K562 (cell line): ENCODE measurements around the gene CMIP. TPM values are rescaled to one million over a fixed set of nuclear protein-coding genes. Genes with fewer than 3 reads are reported as not detected.

Experiments used
- ATAC-seq: fragments of 200-7000 bp; cut with Tn5 transposase; 3 replicates; pipeline ENCODE4 v1.9.1; 2020; ENCODE audit warnings: moderate library complexity
- BruUV-seq: library from RNA; stranded (reverse); fragments of 400-500 nt; replicated peaks from 2 replicates; lab custom pipeline; 2021; lab: Mats Ljungman, UMichigan
- CTCF ChIA-PET: fragments of 300-600 bp; formaldehyde crosslinking; extraction: SDS; loops from one replicate; lab custom pipeline; 2021; ENCODE audit warnings: low intra/inter-chr PET ratio; lab: Yijun Ruan, JAX
- POLR2A ChIA-PET: fragments of 300-600, 350-650 bp; sonication (Branson Sonifier 250); formaldehyde crosslinking; extraction: SDS; loops from one replicate; lab custom pipeline; 2021; ENCODE audit warnings: antibody characterized with exemption, inconsistent platforms; lab: Yijun Ruan, JAX
- DNase-seq, 4 experiments: peaks; one replicate each; pipeline versions ENCODE4 v3.0.0 to v3.0.0-alpha.2; 2011 to 2018; ENCODE audit warnings: low spot score in 3 of 4, mixed read lengths in 3 of 4; ENCODE audit errors: extremely low read depth in 1 of 4
- FAIRE-seq: peaks from 2 replicates; lab custom pipeline; 2011; peaks lifted over from hg19 to GRCh38; lab: Jason Lieb, UNC
- H2AFZ ChIP-seq: 2 replicates; pipeline ENCODE4 v1.6.0; 2011; ENCODE audit warnings: low read depth, low read length, control low read depth, inconsistent platforms
- H3K27ac ChIP-seq: fragments of 200-600 bp; 3 replicates; pipeline ENCODE4 v1.8.0; 2011; ENCODE audit warnings: low read depth, mild to moderate bottlenecking, control low read depth, inconsistent platforms, low read length, moderate library complexity, mixed read lengths; ENCODE audit errors: extremely low read depth
- H3K27me3 ChIP-seq, 2 experiments: fragments of 300-600 bp in 1 of 2; 2 replicates in 1 of 2; 3 replicates in 1 of 2; pipeline versions ENCODE4 v1.6.0 to v1.8.0; 2011; ENCODE audit warnings: inconsistent platforms in 2 of 2, low read length in 2 of 2, mild to moderate bottlenecking in 1 of 2, mixed read lengths in 1 of 2, moderate library complexity in 1 of 2; ENCODE audit not compliant: control insufficient read depth in 2 of 2, insufficient read depth in 2 of 2
- H3K36me3 ChIP-seq: fragments of 300-600 bp; 3 replicates; pipeline ENCODE4 v1.8.0; 2011; ENCODE audit warnings: mild to moderate bottlenecking, low read length, inconsistent platforms; ENCODE audit not compliant: control insufficient read depth, insufficient read depth
- H3K4me1 ChIP-seq, 2 experiments: fragments of 200-600 bp in 1 of 2; replicated peaks in 1 of 2; 2 replicates in 1 of 2; 3 replicates in 1 of 2; pipeline versions ENCODE4 v1.5.1 to v1.8.0; 2011; ENCODE audit warnings: inconsistent platforms in 2 of 2, low read length in 2 of 2, mild to moderate bottlenecking in 1 of 2, mixed read lengths in 1 of 2, moderate library complexity in 1 of 2; ENCODE audit not compliant: control insufficient read depth in 2 of 2, insufficient read depth in 2 of 2
- H3K4me2 ChIP-seq: 2 replicates; pipeline ENCODE4 v1.6.1; 2011; ENCODE audit warnings: low read length, control low read depth, inconsistent platforms, mixed read lengths; ENCODE audit not compliant: insufficient read depth
- H3K4me3 ChIP-seq: fragments of 200-600 bp; sonication (generic), shearing (Covaris generic); 2 replicates; pipeline ENCODE4 v1.5.1; 2016; ENCODE audit warnings: control low read depth, inconsistent platforms
- H3K79me2 ChIP-seq: fragments of 200-600 bp; 3 replicates; pipeline ENCODE4 v1.8.0; 2011; ENCODE audit warnings: low read length, inconsistent platforms; ENCODE audit not compliant: control insufficient read depth, insufficient read depth
- H3K9ac ChIP-seq, 2 experiments: 2 replicates each; pipeline versions ENCODE4 v1.6.0 to v1.6.1; 2011; ENCODE audit warnings: low read depth in 2 of 2, low read length in 2 of 2, control low read depth in 1 of 2, inconsistent platforms in 1 of 2, mild to moderate bottlenecking in 1 of 2, mixed read lengths in 1 of 2; ENCODE audit not compliant: insufficient read depth in 1 of 2
- H3K9me1 ChIP-seq: one replicate; pipeline ENCODE4 v1.6.0; 2011; ENCODE audit warnings: inconsistent platforms, mild to moderate bottlenecking, low read length, moderate library complexity; ENCODE audit not compliant: control insufficient read depth, insufficient read depth
- H3K9me3 ChIP-seq: replicated peaks from 2 replicates; pipeline ENCODE4 v1.5.1; 2011; ENCODE audit warnings: low read depth, low read length, inconsistent platforms; ENCODE audit not compliant: control insufficient read depth, insufficient read depth
- H4K20me1 ChIP-seq: replicated peaks from 2 replicates; pipeline ENCODE4 v1.6.1; 2011; ENCODE audit warnings: low read length, inconsistent platforms, mixed read lengths; ENCODE audit not compliant: control insufficient read depth, insufficient read depth
- CEBPG ChIP-seq, 3 experiments: fragments of 200-800 bp in 1 of 3; sonication (Bioruptor generic) in 1 of 3; sonication (generic) in 1 of 3; formaldehyde crosslinking in 1 of 3; IDR thresholded peaks in 2 of 3; conservative IDR thresholded peaks in 1 of 3; 2 replicates each; pipeline versions ENCODE4 v1.6.1 to v1.8.0; 2016 to 2022; ENCODE audit warnings: missing compliant biosample characterization in 2 of 3, missing genetic modification characterization in 2 of 3, mild to moderate bottlenecking in 1 of 3, missing genetic modification reagents in 1 of 3
- DACH1 ChIP-seq: fragments of 450-650 bp; IDR thresholded peaks from 2 replicates; pipeline ENCODE4 v1.6.1; 2018; ENCODE audit not compliant: partially characterized antibody
- ETV1 ChIP-seq: fragments of 450-650 bp; conservative IDR thresholded peaks from 2 replicates; pipeline ENCODE4 v1.6.1; 2016; ENCODE audit warnings: missing genetic modification characterization, control low read depth, low read depth, missing compliant biosample characterization
- EWSR1 ChIP-seq: fragments of 450-650 bp; IDR thresholded peaks from 2 replicates; pipeline ENCODE4 v1.6.1; 2018; ENCODE audit warnings: borderline replicate concordance, mild to moderate bottlenecking, low read depth, moderate library complexity; ENCODE audit not compliant: partially characterized antibody
- GABPA ChIP-seq: fragments of 200-800 bp; sonication (Bioruptor generic); conservative IDR thresholded peaks from 2 replicates; pipeline ENCODE4 v1.6.1; 2016; ENCODE audit warnings: low read depth, missing genetic modification characterization, missing compliant biosample characterization
- GATAD2B ChIP-seq: fragments of 450-650 bp; IDR thresholded peaks from 2 replicates; pipeline ENCODE4 v1.6.1; 2017; ENCODE audit warnings: mild to moderate bottlenecking, borderline replicate concordance
- L3MBTL2 ChIP-seq: fragments of 450-650 bp; IDR thresholded peaks from 2 replicates; pipeline ENCODE4 v1.6.1; 2016; ENCODE audit warnings: mild to moderate bottlenecking, moderate library complexity
- POLR3A ChIP-seq: IDR thresholded peaks from 2 replicates; pipeline ENCODE4 v1.6.1; 2011; ENCODE audit warnings: borderline replicate concordance, mild to moderate bottlenecking, moderate library complexity; ENCODE audit not compliant: insufficient read length, insufficient read depth; ENCODE audit errors: extremely low read depth
- PTTG1 ChIP-seq: fragments of 450-650 bp; IDR thresholded peaks from 2 replicates; pipeline ENCODE4 v1.6.1; 2016; ENCODE audit warnings: low read depth, mild to moderate bottlenecking, missing genetic modification characterization, missing compliant biosample characterization
- RFX1 ChIP-seq: fragments of 450-650 bp; IDR thresholded peaks from 2 replicates; pipeline ENCODE4 v1.6.1; 2016; ENCODE audit warnings: mild to moderate bottlenecking, moderate library complexity
- SPI1 ChIP-seq: IDR thresholded peaks from 2 replicates; pipeline ENCODE4 v1.6.1; 2011; ENCODE audit warnings: low read depth, low read length, control low read depth, borderline replicate concordance
- SUPT5H ChIP-seq: fragments of 450-650 bp; IDR thresholded peaks from 2 replicates; pipeline ENCODE4 v1.6.1; 2016
- USF2 ChIP-seq: sonication (generic); formaldehyde crosslinking; IDR thresholded peaks from 2 replicates; pipeline ENCODE4 v1.5.0; 2020; ENCODE audit warnings: missing genetic modification reagents
- ZBTB17 ChIP-seq: fragments of 450-650 bp; formaldehyde crosslinking; IDR thresholded peaks from 2 replicates; pipeline ENCODE4 v1.4.0; 2020; ENCODE audit warnings: mild to moderate bottlenecking
- ZEB2 ChIP-seq: fragments of 450-650 bp; IDR thresholded peaks from 2 replicates; pipeline ENCODE4 v1.6.1; 2016
- WGBS: fragments of 100-300 bp; shearing (Covaris generic); methylation state at CpG from one replicate; pipeline ENCODE4 v1.1.6; 2016; ENCODE audit warnings: low coverage, mixed read lengths; ENCODE audit not compliant: insufficient coverage; ENCODE audit errors: missing lambda C conversion rate; 5-methylcytosine and 5-hydroxymethylcytosine counted together
- in situ Hi-C: fragments of 300-500 bp; cut with MboI; formaldehyde crosslinking; loops from 4 replicates; pipeline ENCODE4 v1.15.0; 2018; ENCODE audit warnings: inconsistent platforms, mixed read lengths
- intact Hi-C: fragments of 100-400 bp; cut with micrococcal nuclease; formaldehyde crosslinking; loops from 2 replicates; pipeline ENCODE4 v1.14.2; 2022
- polyA plus RNA-seq, 8 experiments: library from polyadenylated mRNA; depleted of rRNA in 4 of 8; stranded (reverse) in 5 of 8; unstranded in 3 of 8; fragments of >200 nt; fragmentation: Nextera tagmentation in 2 of 8; fragmentation: Illumina TruSeq in 1 of 8; extraction: Ambion mirVana in 2 of 8; extraction: Trizol in 1 of 8; gene quantifications; 2 replicates each; pipeline versions ENCODE4 v1.2.1 to v1.2.3, GENCODE V29; 2011 to 2014; ENCODE audit warnings: inconsistent platforms in 1 of 8, missing spikeins in 1 of 8
- total RNA-seq, 7 experiments: library from RNA; depleted of rRNA in 6 of 7; stranded (reverse); fragments of >200 nt in 6 of 7; fragmentation: Illumina TruSeq in 2 of 7; extraction: Trizol in 2 of 7; gene quantifications; 2 replicates each; pipeline versions ENCODE4 v1.2.1 to v1.2.3, GENCODE V29; 2011 to 2021; ENCODE audit warnings: low replicate concordance in 1 of 7

Gene CMIP
- total and polyA plus RNA-seq, 9 of the 15 experiments (the other 6 are each of a cell fraction or from before 2014, with no cell fraction given): 0.94 to 82.5 (median 10.3) TPM

GRCh38 chr16:81424771-81425170 lies 19.8 kb upstream of the CMIP start:
- intact Hi-C loops: no loop called here
- ATAC-seq: peak; percentile 51
- Histone ChIP-seq H3K36me3 (no peaks in the 10 kb centered on the region), H2AFZ (peak overlapping the region; percentile 43), H3K4me3 (no peak overlapping the region), H3K9me3 (no peaks in the 10 kb centered on the region), H3K9me1 (no peaks in the 10 kb centered on the region), H3K27me3 (0 out of 5 replicates have a peak, but pooled peaks cover 0 to 7% of the 10 kb centered on the region in 2 experiments), H3K4me1 (peaks cover 3 to 4% of the 10 kb centered on the region in 2 experiments; a peak in 2 of 5 replicates), H3K9ac (no peak overlapping the region), H3K79me2 (no peaks in the 10 kb centered on the region), H3K27ac (no peak overlapping the region), H3K4me2 (no peak overlapping the region), H4K20me1 (no peaks in the 10 kb centered on the region)
- in situ Hi-C loops: no loop called here
- WGBS: 0% methylated on average over 1 of the region's 1 CpG
- ChIA-PET POLR2A (interaction anchor here (0.6 to 1.6 kb wide), 4 partner anchors 10 to 196 kb away, joined by 3 to 4 read pairs (median 3); no protein-coding TSS in a partner anchor), CTCF (no interaction called here)
- peak in 1 of 4 experiments; percentile 27 for DNase-seq
- peak; percentile 70 for FAIRE-seq
- no TSS peak for BruUV-seq
- TF ChIP-seq USF2 (CRISPR knock-in tag): peak; percentile 48; the same call in 1 of the 2 replicates
- TF ChIP-seq GABPA (tag): peak; percentile 67
- no peak for TF ChIP-seq CEBPG (CRISPR knock-in tag; IDR thresholded peaks at IDR 0.05)
- TF ChIP-seq CEBPG (tag; conservative IDR thresholded peaks at IDR 0.05 in 1 of 2, IDR thresholded peaks at IDR 0.05 in 1 of 2): peak in 1 of 2 experiments; percentile 50; a peak in 2 of 4 replicates
- no peak for TF ChIP-seq GATAD2B
- no peak for TF ChIP-seq RFX1
- no peak for TF ChIP-seq EWSR1
- no peak for TF ChIP-seq SUPT5H
- TF ChIP-seq POLR3A: no peak
- TF ChIP-seq SPI1: peak; percentile 80
- peak; percentile 35; the same call in 1 of the 2 replicates for TF ChIP-seq ZEB2
- no peak for TF ChIP-seq PTTG1 (tag)
- TF ChIP-seq DACH1: no peak
- peak; percentile 32; the same call in 1 of the 2 replicates for TF ChIP-seq L3MBTL2
- TF ChIP-seq ZBTB17: no peak
- TF ChIP-seq ETV1: peak; percentile 60
